GM12864 (cell line): ENCODE results near the gene EYA3.

Experiments
- DNase-seq: peaks from one replicate; pipeline ENCODE4 v3.0.0-alpha.2; 2011; ENCODE audit warnings: low read depth
- H3K4me3 ChIP-seq: 2 replicates; pipeline ENCODE4 v1.5.1; 2011; ENCODE audit warnings: mild to moderate bottlenecking, low read depth, low read length, control low read depth
- TF ChIP-seq, protein P1 (sequence below): IDR thresholded peaks from 2 replicates; pipeline ENCODE4 v1.5.1; 2011; ENCODE audit warnings: low read depth, mild to moderate bottlenecking, moderate library complexity, low read length, control low read depth, inconsistent platforms; ENCODE audit errors: missing control alignments

Gene EYA3

DNA sequence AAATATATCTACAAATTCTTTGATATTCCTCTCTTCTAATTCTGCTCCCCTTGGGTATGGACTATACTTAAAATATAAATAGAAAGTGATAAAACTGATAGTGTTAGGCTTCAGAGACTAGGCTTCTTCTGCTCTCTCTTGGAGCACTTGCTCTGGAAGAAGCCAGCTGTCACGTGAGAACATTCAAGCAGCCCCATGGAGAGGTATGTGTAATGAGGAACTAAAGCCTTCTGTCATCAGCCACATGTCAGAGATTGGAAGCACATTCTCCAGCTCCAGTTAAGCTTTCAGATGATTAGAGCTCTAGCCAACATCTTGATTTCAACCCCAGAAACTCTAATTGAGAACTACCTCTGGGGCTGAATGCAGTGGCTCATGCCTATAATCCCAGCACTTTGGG is 94.3 kb downstream of the EYA3 start:
- no peak overlapping the region for H3K4me3 ChIP-seq
- no peak for DNase-seq

DNA sequence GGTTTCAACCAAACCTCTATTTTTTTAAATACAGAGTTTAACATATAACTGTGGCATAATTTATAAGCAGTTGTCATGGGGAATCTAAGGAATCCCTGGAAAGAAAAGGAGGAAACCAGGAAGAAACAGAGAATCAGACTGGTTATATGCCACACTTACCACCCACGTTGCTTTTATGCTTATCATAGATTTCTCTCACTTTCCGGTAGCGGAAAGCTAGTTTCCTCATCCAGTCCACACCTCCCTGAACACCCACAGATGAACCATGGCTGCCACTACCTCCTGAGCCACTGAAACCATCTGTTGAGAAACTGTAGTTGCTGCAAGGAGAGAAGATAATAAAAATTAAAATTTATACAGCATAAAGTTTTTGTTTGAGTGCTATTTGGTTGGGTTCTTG is 95.2 kb downstream of the EYA3 start:
- TF ChIP-seq, protein P1, sequence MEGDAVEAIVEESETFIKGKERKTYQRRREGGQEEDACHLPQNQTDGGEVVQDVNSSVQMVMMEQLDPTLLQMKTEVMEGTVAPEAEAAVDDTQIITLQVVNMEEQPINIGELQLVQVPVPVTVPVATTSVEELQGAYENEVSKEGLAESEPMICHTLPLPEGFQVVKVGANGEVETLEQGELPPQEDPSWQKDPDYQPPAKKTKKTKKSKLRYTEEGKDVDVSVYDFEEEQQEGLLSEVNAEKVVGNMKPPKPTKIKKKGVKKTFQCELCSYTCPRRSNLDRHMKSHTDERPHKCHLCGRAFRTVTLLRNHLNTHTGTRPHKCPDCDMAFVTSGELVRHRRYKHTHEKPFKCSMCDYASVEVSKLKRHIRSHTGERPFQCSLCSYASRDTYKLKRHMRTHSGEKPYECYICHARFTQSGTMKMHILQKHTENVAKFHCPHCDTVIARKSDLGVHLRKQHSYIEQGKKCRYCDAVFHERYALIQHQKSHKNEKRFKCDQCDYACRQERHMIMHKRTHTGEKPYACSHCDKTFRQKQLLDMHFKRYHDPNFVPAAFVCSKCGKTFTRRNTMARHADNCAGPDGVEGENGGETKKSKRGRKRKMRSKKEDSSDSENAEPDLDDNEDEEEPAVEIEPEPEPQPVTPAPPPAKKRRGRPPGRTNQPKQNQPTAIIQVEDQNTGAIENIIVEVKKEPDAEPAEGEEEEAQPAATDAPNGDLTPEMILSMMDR: no peak
- H3K4me3 ChIP-seq: no peak overlapping the region
- DNase-seq: no peak

More for the DNA sequence above, 94.3 kb downstream of the EYA3 start:
- TF ChIP-seq, protein P1: no peak

DNA sequence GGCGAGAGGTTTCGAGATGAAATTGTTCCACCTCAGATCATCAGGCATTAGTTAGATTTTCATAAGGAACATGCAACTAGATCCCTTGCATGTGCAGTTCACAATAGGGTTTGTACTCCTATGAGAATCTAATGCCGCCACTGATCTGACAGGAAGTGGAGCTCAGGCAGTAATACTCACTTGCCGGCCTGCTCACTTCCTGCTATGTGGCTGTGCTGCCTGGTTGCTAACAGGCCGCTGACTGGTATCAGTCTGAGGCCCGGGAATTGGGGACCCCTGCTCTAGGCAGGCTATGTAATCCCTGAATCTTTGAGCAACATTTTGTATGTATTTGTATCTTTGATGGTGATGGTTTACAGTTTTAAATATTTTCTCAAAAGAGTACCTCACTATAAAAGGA is 96.1 kb downstream of the EYA3 start:
- TF ChIP-seq, protein P1: no peak
- DNase-seq: no peak
- no peak overlapping the region for H3K4me3 ChIP-seq

DNA sequence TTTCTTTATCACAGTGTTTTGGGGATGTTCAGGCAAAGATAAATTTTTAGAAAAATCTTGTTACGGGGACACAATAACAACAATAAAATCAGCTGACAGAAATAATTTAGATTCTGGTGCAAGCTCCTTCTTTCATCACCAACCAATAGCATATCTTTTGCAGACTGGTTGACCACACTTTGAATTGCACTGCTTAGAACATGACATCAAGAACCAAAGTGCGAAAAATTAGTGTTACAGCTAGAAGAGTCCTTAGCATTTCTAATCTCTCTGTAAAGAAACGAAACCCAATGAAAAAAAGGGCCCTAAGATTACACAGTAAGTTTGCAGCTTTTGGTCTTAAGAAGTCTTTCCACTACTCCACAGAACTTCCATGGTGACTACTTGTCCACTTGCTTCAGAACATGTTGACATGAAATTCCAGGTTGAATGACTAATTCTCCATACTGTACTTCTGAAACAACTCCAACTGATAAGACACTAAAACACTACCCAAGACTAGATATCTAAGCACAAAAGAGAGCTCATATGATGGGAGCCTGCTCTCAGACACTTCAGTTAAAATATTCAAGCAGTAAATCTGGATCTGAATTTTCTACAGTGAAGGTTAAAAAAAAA is 97.4 kb downstream of the EYA3 start:
- DNase-seq: no peak
- TF ChIP-seq, protein P1: no peak
- H3K4me3 ChIP-seq: no peak overlapping the region

DNA sequence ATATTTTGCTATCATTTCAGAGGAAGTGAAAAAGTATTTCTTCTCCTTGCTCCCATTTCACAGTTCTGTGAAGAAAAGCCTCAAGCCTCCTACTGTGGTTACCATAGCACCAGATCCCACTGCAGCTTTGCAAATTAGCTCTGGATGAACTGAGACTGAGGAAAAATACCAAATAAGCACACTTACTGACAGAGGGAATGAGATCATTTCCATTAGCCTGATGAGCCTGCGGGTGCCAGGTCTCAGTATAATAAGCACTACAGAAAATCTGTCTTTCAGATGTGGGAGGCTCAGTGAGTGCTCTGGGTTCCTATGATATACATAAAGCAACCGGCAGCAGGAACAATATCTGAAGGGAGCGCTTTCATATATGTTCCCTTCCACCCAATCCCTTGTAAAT is 107.3 kb downstream of the EYA3 start:
- DNase-seq: no peak
- no peak overlapping the region for H3K4me3 ChIP-seq
- TF ChIP-seq, protein P1: no peak

DNA sequence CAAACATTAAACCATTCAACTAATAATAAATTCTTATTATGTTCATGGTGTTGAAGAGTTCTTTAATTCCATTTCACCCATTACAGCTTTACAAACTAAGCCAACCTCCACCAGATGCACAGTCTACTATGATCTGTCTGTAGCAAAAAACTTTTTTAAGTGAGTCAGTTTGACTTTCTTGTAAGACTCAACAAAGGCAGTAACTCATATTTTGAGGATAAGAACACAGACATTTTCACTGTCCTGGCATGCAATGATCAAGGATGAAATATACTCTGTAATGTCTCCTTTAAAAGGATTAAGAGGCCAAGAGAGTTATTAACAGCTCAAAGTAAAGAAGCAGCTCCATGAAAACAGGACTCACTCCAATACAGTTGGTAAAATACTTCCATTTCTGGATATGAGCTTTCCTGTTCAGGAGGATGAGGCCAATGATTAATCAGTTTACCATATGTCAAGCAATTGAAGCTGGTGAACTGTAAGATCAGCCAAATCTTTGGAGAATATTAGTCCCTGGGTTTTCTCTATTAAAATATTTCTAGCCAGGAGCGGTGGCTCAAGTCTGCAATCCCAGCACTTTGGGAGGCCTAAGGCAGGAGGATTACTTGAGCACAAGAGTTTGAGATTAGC is 108.1 kb downstream of the EYA3 start:
- no peak for DNase-seq
- TF ChIP-seq, protein P1: no peak
- no peak overlapping the region for H3K4me3 ChIP-seq

DNA sequence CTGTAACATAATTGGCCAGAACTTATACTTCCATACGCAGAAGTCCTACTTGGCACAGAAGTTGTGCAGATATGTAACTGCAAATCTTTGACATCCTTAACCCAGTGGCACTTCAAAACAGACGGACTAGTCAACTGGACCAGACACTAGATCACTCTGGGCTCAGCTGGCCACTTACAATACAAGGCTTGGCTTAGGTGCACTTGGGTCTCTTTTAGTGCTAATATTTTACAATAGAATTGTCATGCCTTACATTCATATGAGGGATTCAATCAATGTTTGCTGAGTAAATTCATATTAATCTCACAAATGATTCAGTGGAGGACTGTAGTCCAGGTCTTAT is 108.6 kb downstream of the EYA3 start:
- TF ChIP-seq, protein P1: no peak
- no peak overlapping the region for H3K4me3 ChIP-seq
- DNase-seq: no peak
